Subcutaneous preadipocyte (primary cell): ENCODE results near the gene TAC3. TPM values are rescaled to one million over a fixed set of nuclear protein-coding genes. Genes with fewer than 3 reads are reported as not detected.

Experiments used
- total RNA-seq: library from RNA; depleted of rRNA; stranded (reverse); fragments of >200 nt; gene quantifications from 2 replicates; pipeline ENCODE4 v1.2.3, GENCODE V29; 2012

Gene TAC3
- not detected in 2 replicates for total RNA-seq

GRCh38 chr12:57016348-57016747 is at the start of gene TAC3:
TAC3 (minus strand) TSS chr12:57016529; CDS start chr12:57015797, 732 bp downstream.

DNA sequence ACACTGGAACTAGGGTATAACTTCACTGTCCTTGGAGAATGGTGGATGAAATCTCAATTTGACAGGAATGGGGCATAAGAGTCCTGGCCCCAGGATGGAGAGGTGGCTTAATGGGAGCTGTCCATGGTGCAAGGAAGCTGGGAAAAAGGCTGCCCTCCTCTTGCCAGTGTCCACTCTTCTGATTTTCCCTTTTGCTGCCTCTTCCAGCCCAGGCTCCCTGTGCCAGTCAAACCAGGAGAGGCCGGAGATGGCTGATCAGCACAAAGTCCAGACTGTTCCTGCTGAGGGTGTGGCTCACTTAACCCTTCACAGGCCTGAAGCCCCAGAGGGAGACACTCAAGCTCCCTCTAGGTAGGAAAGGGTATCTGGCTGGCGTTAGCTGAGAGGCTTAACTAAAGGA is 33.6 kb upstream of the TAC3 start, which contains the start of gene MYO1A:
Gene MYO1A (minus strand): TSS at position 240 of the 400 bp plus-strand sequence. CDS start 1,806 bp downstream, outside the sequence.

DNA sequence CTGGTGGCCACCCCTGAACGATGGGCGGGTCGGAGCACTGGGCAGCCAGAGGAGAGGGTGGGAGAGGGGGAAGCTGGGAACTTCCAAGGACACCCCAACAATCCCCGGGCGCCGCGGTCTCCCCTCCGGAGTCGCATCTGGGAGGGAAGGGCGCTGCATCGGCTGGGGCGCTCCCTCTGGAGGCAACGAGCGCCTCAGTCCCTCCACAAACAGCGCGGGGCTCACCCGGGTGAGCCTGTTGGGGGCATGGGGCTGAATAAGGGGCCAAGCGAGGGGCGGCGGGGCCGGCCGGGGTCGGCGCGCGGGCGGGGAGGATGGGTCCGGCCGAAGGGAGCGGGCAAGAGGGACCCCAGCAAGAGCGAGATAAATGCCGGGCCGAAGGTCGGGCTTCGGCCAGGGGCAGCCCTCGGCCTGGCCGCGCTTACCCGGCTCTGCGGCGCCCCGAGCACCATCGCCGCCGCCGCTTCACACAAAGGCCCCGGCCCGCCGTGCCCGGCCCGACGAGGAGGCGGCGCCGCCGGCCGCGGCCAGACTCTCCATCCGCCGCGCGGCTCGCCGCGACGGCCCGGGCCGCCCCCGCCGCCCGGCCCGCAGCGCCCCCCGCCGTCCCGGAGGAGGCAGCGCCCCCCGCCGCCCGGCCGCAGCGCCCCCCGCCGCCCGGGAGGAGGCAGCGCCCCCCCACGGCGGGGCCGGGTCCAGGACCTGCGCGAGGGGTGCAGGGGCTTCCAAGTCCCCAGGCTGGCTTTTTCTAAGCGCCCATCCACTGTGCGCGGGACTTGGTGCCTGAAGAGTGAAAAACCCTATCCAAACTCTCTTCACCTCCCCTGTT is 10.1 kb downstream of the TAC3 start, which contains the start of gene ZBTB39:
Gene ZBTB39 (minus strand): TSS at position 567 of the 829 bp plus-strand sequence. CDS start 1,629 bp downstream, outside the sequence.

Other genes starting within 250 kb of the TAC3 start
- gene SDR9C7, start 82.1 kb downstream of the TAC3 start, total RNA-seq: not detected in 2 replicates
- gene RDH16, start 58.9 kb downstream of the TAC3 start, total RNA-seq: under 0.01 TPM in 1 of 2 replicates, not detected in the other
- gene ZBTB39, start 10.0 kb downstream of the TAC3 start, total RNA-seq: 3.7 and 5.7 TPM in 2 replicates
- 0.73 TPM in 1 of 2 replicates, not detected in the other for gene MYO1A, start 33.6 kb upstream of the TAC3 start, total RNA-seq
- 11.8 and 20.3 TPM in 2 replicates for gene NEMP1, start 62.3 kb upstream of the TAC3 start, total RNA-seq
- 52.9 and 74.3 TPM in 2 replicates for gene NAB2, start 72.6 kb upstream of the TAC3 start, total RNA-seq
- gene STAT6, start 94.8 kb upstream of the TAC3 start, total RNA-seq: 142 and 172 TPM in 2 replicates
- 239 and 425 TPM in 2 replicates for gene LRP1, start 112.0 kb upstream of the TAC3 start, total RNA-seq
- not detected in 2 replicates for gene LRP1-AS, start 131.1 kb upstream of the TAC3 start, total RNA-seq
- gene NXPH4, start 200.3 kb upstream of the TAC3 start, total RNA-seq: 0.73 and 0.98 TPM in 2 replicates
- gene SHMT2, start 213.2 kb upstream of the TAC3 start, total RNA-seq: 260 and 298 TPM in 2 replicates
- gene STAC3, start 234.7 kb upstream of the TAC3 start, total RNA-seq: 0.59 and 0.73 TPM in 2 replicates